Suprapubic skin (tissue), 4 donors: ENCODE measurements around the gene MDGA2. TPM values are rescaled to one million over a fixed set of nuclear protein-coding genes. Genes with fewer than 3 reads are reported as not detected.

Source experiments
- DNase-seq, 2 donors: peaks; one replicate each; pipeline ENCODE4 v3.0.0-alpha.2; 2019; ENCODE audit warnings: low spot score in 2 of 2
- H3K27ac ChIP-seq: fragments of 200-600 bp; sonication (generic); one replicate; pipeline ENCODE4 v1.5.1; 2019
- H3K27me3 ChIP-seq: fragments of 200-600 bp; sonication (generic); one replicate; pipeline ENCODE4 v1.5.1; 2019
- H3K36me3 ChIP-seq: fragments of 200-600 bp; sonication (generic); one replicate; pipeline ENCODE4 v1.5.1; 2019
- H3K4me1 ChIP-seq: fragments of 200-600 bp; sonication (generic); one replicate; pipeline ENCODE4 v1.5.1; 2019
- H3K4me3 ChIP-seq: fragments of 200-600 bp; sonication (generic); one replicate; pipeline ENCODE4 v1.5.1; 2019; ENCODE audit warnings: mild to moderate bottlenecking
- H3K9me3 ChIP-seq: fragments of 200-600 bp; sonication (generic); one replicate; pipeline ENCODE4 v1.5.1; 2019
- EP300 ChIP-seq: sonication (generic); formaldehyde crosslinking; IDR thresholded peaks from one replicate; pipeline ENCODE4 v1.6.1; 2017; ENCODE audit warnings: antibody characterized with exemption
- POLR2A ChIP-seq, 2 donors: fragments of 450-650 bp; IDR thresholded peaks; one replicate each; pipeline ENCODE4 v1.6.1; 2017; ENCODE audit warnings: antibody characterized with exemption in 2 of 2, mild to moderate bottlenecking in 2 of 2, moderate library complexity in 2 of 2
- POLR2AphosphoS5 ChIP-seq, 3 donors: sonication (generic); formaldehyde crosslinking; IDR thresholded peaks; one replicate each; pipeline ENCODE4 v1.6.1; 2017; ENCODE audit warnings: antibody characterized with exemption in 3 of 3
- WGBS: methylation state at CpG from one replicate; pipeline ENCODE4 v1.1.5; 2018; 5-methylcytosine and 5-hydroxymethylcytosine counted together
- total RNA-seq, 4 donors: library from RNA; depleted of rRNA; stranded (reverse); fragments of >200 nt; gene quantifications; one replicate each; pipeline ENCODE4 v1.1.0, GENCODE V29; 2016
- TF ChIP-seq, protein P1 (sequence below), 2 donors: fragments of 200-600 bp in 1 of 2; fragments of 450-650 bp in 1 of 2; sonication (generic) in 1 of 2; IDR thresholded peaks; one replicate each; pipeline ENCODE4 v1.5.1; 2016 to 2019; ENCODE audit warnings: antibody characterized with exemption in 2 of 2, mild to moderate bottlenecking in 1 of 2, moderate library complexity in 1 of 2

The MDGA2 gene
- total RNA-seq, result 1 to 10 TPM in 1 of 4 donors, under 1 TPM in 2, not detected in 1; 0.16 to 1.5 (median 0.99) TPM

- DNase-seq, result no peak
- peaks cover 58% of the 10 kb centered on the region for H3K27me3 ChIP-seq
- H3K9me3 ChIP-seq, result no peaks in the 10 kb centered on the region
- 3% methylated on average over 42 of the region's 90 CpGs for WGBS
- peak within 1 kb of the TSS; percentile 46 for H3K4me3 ChIP-seq
- peaks cover 26% of the 10 kb centered on the region for H3K4me1 ChIP-seq
- no peaks in the 10 kb centered on the region for H3K36me3 ChIP-seq
- H3K27ac ChIP-seq, result no peak within 1 kb of the TSS
- TF ChIP-seq POLR2A (IDR thresholded peaks at IDR 0.05) (no peak), EP300 (no peak), POLR2AphosphoS5 (IDR thresholded peaks at IDR 0.05) (no peak)
- TF ChIP-seq, protein P1, sequence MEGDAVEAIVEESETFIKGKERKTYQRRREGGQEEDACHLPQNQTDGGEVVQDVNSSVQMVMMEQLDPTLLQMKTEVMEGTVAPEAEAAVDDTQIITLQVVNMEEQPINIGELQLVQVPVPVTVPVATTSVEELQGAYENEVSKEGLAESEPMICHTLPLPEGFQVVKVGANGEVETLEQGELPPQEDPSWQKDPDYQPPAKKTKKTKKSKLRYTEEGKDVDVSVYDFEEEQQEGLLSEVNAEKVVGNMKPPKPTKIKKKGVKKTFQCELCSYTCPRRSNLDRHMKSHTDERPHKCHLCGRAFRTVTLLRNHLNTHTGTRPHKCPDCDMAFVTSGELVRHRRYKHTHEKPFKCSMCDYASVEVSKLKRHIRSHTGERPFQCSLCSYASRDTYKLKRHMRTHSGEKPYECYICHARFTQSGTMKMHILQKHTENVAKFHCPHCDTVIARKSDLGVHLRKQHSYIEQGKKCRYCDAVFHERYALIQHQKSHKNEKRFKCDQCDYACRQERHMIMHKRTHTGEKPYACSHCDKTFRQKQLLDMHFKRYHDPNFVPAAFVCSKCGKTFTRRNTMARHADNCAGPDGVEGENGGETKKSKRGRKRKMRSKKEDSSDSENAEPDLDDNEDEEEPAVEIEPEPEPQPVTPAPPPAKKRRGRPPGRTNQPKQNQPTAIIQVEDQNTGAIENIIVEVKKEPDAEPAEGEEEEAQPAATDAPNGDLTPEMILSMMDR (IDR thresholded peaks at IDR 0.05), result no peak
Observed at GRCh38 chr14:47675466-47676314, at the start of gene MDGA2. MDGA2 (minus strand) TSS chr14:47675605.

- no peaks in the 10 kb centered on the region for H3K4me1 ChIP-seq
- TF ChIP-seq EP300 (no peak), POLR2A (IDR thresholded peaks at IDR 0.05) (no peak), POLR2AphosphoS5 (IDR thresholded peaks at IDR 0.05) (no peak)
- TF ChIP-seq, protein P1 (IDR thresholded peaks at IDR 0.05), result no peak
- 79% methylated on average over 2 of the region's 2 CpGs for WGBS
- no peak overlapping the region for H3K27ac ChIP-seq
- H3K9me3 ChIP-seq, result no peaks in the 10 kb centered on the region
- H3K27me3 ChIP-seq, result no peaks in the 10 kb centered on the region
- no peak overlapping the region for H3K4me3 ChIP-seq
- no peaks in the 10 kb centered on the region for H3K36me3 ChIP-seq
- DNase-seq, result no peak
Observed at GRCh38 chr14:47722929-47723693, 47.7 kb upstream of the MDGA2 start.

- no peaks in the 10 kb centered on the region for H3K4me1 ChIP-seq
- DNase-seq, result no peak
- no peaks in the 10 kb centered on the region for H3K27me3 ChIP-seq
- H3K9me3 ChIP-seq, result no peaks in the 10 kb centered on the region
- no peak overlapping the region for H3K27ac ChIP-seq
- H3K4me3 ChIP-seq, result no peak overlapping the region
- TF ChIP-seq EP300 (no peak), POLR2A (IDR thresholded peaks at IDR 0.05) (no peak), POLR2AphosphoS5 (IDR thresholded peaks at IDR 0.05) (no peak)
- TF ChIP-seq, protein P1 (IDR thresholded peaks at IDR 0.05), result no peak
- 89% methylated on average over 4 of the region's 4 CpGs for WGBS
- no peaks in the 10 kb centered on the region for H3K36me3 ChIP-seq
Observed at GRCh38 chr14:47720281-47720680, 44.9 kb upstream of the MDGA2 start.

GRCh38 chr14:47715330-47715729 lies 39.9 kb upstream of the MDGA2 start:
- no peaks in the 10 kb centered on the region for H3K36me3 ChIP-seq
- H3K27me3 ChIP-seq, result no peaks in the 10 kb centered on the region
- 80% methylated on average over 3 of the region's 3 CpGs for WGBS
- no peaks in the 10 kb centered on the region for H3K9me3 ChIP-seq
- H3K27ac ChIP-seq, result no peak overlapping the region
- no peak for DNase-seq
- no peak overlapping the region for H3K4me3 ChIP-seq
- no peaks in the 10 kb centered on the region for H3K4me1 ChIP-seq
- TF ChIP-seq EP300 (no peak), POLR2A (IDR thresholded peaks at IDR 0.05) (no peak), POLR2AphosphoS5 (IDR thresholded peaks at IDR 0.05) (no peak)
- TF ChIP-seq, protein P1 (IDR thresholded peaks at IDR 0.05), result no peak

- no peak for DNase-seq
- H3K4me1 ChIP-seq, result no peaks in the 10 kb centered on the region
- no peaks in the 10 kb centered on the region for H3K9me3 ChIP-seq
- H3K27ac ChIP-seq, result no peak overlapping the region
- no peaks in the 10 kb centered on the region for H3K36me3 ChIP-seq
- TF ChIP-seq POLR2AphosphoS5 (IDR thresholded peaks at IDR 0.05), result no peak
- TF ChIP-seq EP300, result no peak
- TF ChIP-seq POLR2A (IDR thresholded peaks at IDR 0.05), result no peak
- TF ChIP-seq, protein P1 (IDR thresholded peaks at IDR 0.05), result no peak
- H3K27me3 ChIP-seq, result no peaks in the 10 kb centered on the region
- 86% methylated on average over 2 of the region's 2 CpGs for WGBS
- no peak overlapping the region for H3K4me3 ChIP-seq
Observed at GRCh38 chr14:47710581-47710980, 35.2 kb upstream of the MDGA2 start.
